ENCODE data around the gene EDC3. TPM values are rescaled to one million over a fixed set of nuclear protein-coding genes. Genes with fewer than 3 reads are reported as not detected.

Gene EDC3
- total RNA-seq, 5 donors from 2014 or later (not counting 1 experiment from before 2014, with no cell fraction given), result 31.8 to 49.4 (median 43.2) TPM

GRCh38 chr15:74621546-74621920, 74.3 kb downstream of the EDC3 start:
- ChIA-PET POLR2A (no interaction called here), CTCF (interaction anchor here (0.5 to 1.9 kb wide), 4 partner anchors 10 to 189 kb away, joined by 3 to 16 read pairs (median 6); no protein-coding TSS in a partner anchor)
- peak overlapping the region in 1 of 3 donors; percentile 12 for H3K4me3 Mint-ChIP-seq
- no peak for DNase-seq
- no peaks in the 10 kb centered on the region for H3K9me3 Mint-ChIP-seq
- peaks cover 62% of the 10 kb centered on the region for H3K36me3 Mint-ChIP-seq
- H3K27me3 Mint-ChIP-seq, result no peaks in the 10 kb centered on the region
- peaks cover 44 to 65% (median 59%) of the 10 kb centered on the region in 3 donors for H3K4me1 Mint-ChIP-seq
- H3K27ac Mint-ChIP-seq, result peak overlapping the region in 1 of 2 donors; percentile 80
- no peak for ATAC-seq (replicated peaks in 1 of 4)
- Histone ChIP-seq H3K36me3 (ENCODE audit: control insufficient read depth in 2 of 2, extremely low read depth in 1 of 2, insufficient read depth in 1 of 2, low read length in 1 of 2) (peaks cover 22 to 84% of the 10 kb centered on the region in 2 donors), H3K27me3 (replicated peaks in 1 of 2; ENCODE audit: control insufficient read depth in 2 of 2, extremely low read depth in 1 of 2, insufficient read depth in 2 of 2, low read length in 1 of 2) (no peaks in the 10 kb centered on the region), H3K9me3 (no peaks in the 10 kb centered on the region), H3K27ac (ENCODE audit: low read length) (no peak overlapping the region), H3K4me3 (ENCODE audit: control insufficient read depth in 1 of 2, extremely low read depth in 1 of 2, low read length in 1 of 2) (no peak overlapping the region), H3K4me1 (ENCODE audit: control insufficient read depth in 1 of 2, extremely low read depth in 1 of 2, insufficient read depth in 2 of 2, low read length in 2 of 2) (peaks cover 12 to 76% of the 10 kb centered on the region in 2 experiments)
- WGBS (ENCODE audit: insufficient coverage), result 95% methylated on average over 12 of the region's 16 CpGs

DNA sequence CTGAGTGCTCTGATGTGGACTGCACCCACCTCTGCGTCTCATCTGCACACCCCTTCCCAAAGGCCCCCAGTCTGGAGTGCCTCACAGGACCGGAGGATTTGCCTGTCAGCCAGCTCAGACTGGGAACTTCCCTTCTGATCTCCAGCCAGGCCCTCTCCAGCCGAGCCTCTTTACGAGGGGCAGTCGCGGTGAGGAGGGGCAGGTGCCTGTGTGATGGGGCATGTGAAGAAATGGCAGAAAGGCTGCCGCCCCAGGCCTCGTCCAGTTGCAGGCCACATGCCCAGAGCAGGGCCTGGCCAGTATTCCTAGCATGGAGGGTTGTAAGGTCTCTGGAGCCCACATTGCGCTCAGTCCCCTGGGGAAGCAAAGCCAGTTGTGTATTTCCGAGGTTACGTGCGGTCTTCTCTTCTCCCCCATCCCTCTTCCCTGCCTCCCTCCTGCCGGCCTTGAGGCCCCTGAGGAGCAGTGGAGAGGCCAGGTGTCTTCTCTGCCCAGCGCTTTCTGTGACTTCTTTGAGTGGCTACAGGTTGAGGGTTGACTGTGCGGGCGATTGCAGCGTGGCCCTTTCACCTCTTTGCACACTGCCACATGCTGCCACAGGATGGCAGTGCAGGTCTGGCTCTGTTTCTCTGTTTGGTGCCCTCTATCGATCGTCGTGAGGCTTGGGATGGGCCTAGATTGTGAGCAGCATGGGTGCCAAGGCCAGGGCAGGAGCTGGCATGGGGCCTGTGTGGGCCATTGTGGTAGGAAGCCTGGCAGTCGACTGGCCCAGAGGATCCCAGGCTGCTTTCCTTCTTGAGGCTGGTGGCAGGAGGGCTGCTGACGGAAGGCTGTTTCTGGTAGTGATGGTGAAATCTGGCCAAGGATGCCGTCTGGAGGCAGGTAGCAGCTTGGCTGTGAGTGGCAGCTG, 74.9 kb downstream of the EDC3 start:
- 55% methylated on average over 16 of the region's 23 CpGs for WGBS (ENCODE audit: insufficient coverage)
- no peak overlapping the region for H3K27ac ChIP-seq (ENCODE audit: low read length)

DNA sequence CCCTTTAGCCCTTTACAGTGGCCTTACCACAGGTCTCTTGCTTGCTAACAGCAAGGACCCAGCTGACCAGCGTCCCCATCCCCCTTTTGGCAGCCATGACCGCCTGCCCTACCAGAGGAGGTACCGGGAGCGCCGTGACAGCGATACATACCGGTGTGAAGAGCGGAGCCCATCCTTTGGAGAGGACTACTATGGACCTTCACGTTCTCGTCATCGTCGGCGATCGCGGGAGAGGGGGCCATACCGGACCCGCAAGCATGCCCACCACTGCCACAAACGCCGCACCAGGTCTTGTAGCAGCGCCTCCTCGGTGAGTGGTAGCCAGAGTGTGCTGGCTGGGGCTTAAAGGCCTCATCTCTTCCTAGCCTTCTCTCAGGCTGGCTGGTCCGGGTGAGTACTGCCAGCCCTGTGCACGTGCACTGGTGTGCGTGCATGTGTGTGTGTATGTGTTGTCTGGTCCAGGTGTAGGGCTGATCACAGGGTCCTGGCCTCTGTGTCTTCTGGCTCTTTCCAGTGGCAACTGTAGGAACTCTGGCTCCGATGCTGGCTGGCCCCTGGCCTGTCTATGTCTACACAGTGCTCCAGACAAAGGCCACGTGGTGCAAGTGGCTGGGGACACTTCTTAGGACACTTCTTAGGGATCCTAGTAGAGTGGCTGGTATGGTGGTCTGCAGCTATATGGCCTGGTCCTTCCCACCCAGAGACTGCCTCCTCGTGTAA, 75.7 kb downstream of the EDC3 start:
- H3K4me1 ChIP-seq (ENCODE audit: control insufficient read depth in 1 of 2, extremely low read depth in 1 of 2, insufficient read depth in 2 of 2, low read length in 2 of 2), result peaks cover 12 to 68% of the 10 kb centered on the region in 2 experiments
- ChIA-PET POLR2A (no interaction called here), CTCF (interaction anchor here in 1 of 2 donors (0.6 to 1.6 kb wide), 3 partner anchors 10 to 151 kb away, joined by 3 to 6 read pairs (median 3); no protein-coding TSS in a partner anchor)
- Mint-ChIP-seq H3K27me3 (no peaks in the 10 kb centered on the region), H3K4me3 (peak overlapping the region in 1 of 3 donors; percentile 9), H3K9me3 (no peaks in the 10 kb centered on the region), H3K36me3 (peaks cover 49% of the 10 kb centered on the region), H3K27ac (no peak overlapping the region), H3K4me1 (peaks cover 47 to 57% (median 54%) of the 10 kb centered on the region in 3 donors)
- WGBS (ENCODE audit: insufficient coverage), result 94% methylated on average over 17 of the region's 27 CpGs
- H3K36me3 ChIP-seq (ENCODE audit: control insufficient read depth in 2 of 2, extremely low read depth in 1 of 2, insufficient read depth in 1 of 2, low read length in 1 of 2), result peaks cover 20 to 70% of the 10 kb centered on the region in 2 donors
- no peak overlapping the region for H3K27ac ChIP-seq (ENCODE audit: low read length)
- no peak for ATAC-seq (replicated peaks in 1 of 4)
- no peaks in the 10 kb centered on the region for H3K27me3 ChIP-seq (replicated peaks in 1 of 2; ENCODE audit: control insufficient read depth in 2 of 2, extremely low read depth in 1 of 2, insufficient read depth in 2 of 2, low read length in 1 of 2)
- DNase-seq, result no peak
- H3K4me3 ChIP-seq (ENCODE audit: control insufficient read depth in 1 of 2, extremely low read depth in 1 of 2, low read length in 1 of 2), result no peak overlapping the region
- H3K9me3 ChIP-seq, result no peaks in the 10 kb centered on the region

More for the DNA sequence above, 74.9 kb downstream of the EDC3 start:
- ChIA-PET POLR2A (no interaction called here), CTCF (interaction anchor here (0.5 to 1.9 kb wide), 6 partner anchors 9 to 190 kb away, joined by 3 to 16 read pairs (median 6); no protein-coding TSS in a partner anchor)
- peak overlapping the region in 2 of 3 donors; percentile 12 to 24 for H3K4me3 Mint-ChIP-seq
- no peak overlapping the region for H3K4me3 ChIP-seq (ENCODE audit: control insufficient read depth in 1 of 2, extremely low read depth in 1 of 2, low read length in 1 of 2)
- no peaks in the 10 kb centered on the region for H3K27me3 Mint-ChIP-seq
- peak; percentile 40 to 86 (median 69) for DNase-seq
- no peaks in the 10 kb centered on the region for H3K9me3 ChIP-seq
- peak; percentile 84 to 87 (median 86) for ATAC-seq (replicated peaks in 1 of 4)
- peak overlapping the region; percentile 80 to 82 for H3K27ac Mint-ChIP-seq
- H3K9me3 Mint-ChIP-seq, result no peaks in the 10 kb centered on the region
- H3K4me1 ChIP-seq (ENCODE audit: control insufficient read depth in 1 of 2, extremely low read depth in 1 of 2, insufficient read depth in 2 of 2, low read length in 2 of 2), result peaks cover 12 to 75% of the 10 kb centered on the region in 2 experiments
- peaks cover 47 to 61% (median 58%) of the 10 kb centered on the region in 3 donors for H3K4me1 Mint-ChIP-seq
- peaks cover 57% of the 10 kb centered on the region for H3K36me3 Mint-ChIP-seq
- peaks cover 20 to 78% of the 10 kb centered on the region in 2 donors for H3K36me3 ChIP-seq (ENCODE audit: control insufficient read depth in 2 of 2, extremely low read depth in 1 of 2, insufficient read depth in 1 of 2, low read length in 1 of 2)
- H3K27me3 ChIP-seq (replicated peaks in 1 of 2; ENCODE audit: control insufficient read depth in 2 of 2, extremely low read depth in 1 of 2, insufficient read depth in 2 of 2, low read length in 1 of 2), result no peaks in the 10 kb centered on the region

DNA sequence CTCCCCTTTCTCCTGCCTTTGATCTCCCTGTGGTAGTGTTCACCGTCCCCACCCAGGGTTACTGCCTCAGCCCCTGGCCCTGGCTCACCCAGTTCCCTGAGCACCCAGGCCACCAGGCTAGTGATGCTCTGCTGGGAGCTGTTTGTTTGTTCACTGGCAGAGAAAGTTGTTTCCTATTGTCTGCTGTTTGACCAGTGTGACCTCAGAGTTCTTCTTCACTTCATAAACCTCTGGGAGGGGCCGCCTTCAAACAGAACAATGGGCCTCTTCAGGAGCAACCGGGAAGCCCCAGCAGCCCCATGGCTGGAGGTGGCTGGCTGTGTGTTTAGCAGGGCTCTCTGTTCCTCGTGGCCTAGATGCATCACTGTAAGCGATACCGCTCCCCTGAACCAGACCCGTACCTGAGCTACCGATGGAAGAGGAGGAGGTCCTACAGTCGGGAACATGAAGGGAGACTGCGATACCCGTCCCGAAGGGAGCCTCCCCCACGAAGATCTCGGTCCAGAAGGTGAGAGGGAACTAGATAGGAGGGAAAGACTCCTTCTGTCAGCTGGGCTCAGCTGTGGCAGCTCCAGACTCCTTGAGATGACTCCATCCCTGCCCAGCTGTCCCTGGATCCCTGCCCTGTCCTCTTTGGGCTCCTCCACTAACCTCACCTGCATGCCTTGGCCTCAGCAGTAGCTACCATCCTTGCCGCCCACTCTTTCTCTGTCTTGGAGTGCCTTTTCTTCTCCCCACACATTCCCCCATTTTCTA, 76.8 kb downstream of the EDC3 start:
- Histone ChIP-seq H3K27ac (ENCODE audit: low read length) (no peak overlapping the region), H3K4me1 (ENCODE audit: control insufficient read depth in 1 of 2, extremely low read depth in 1 of 2, insufficient read depth in 2 of 2, low read length in 2 of 2) (peaks cover 12 to 74% of the 10 kb centered on the region in 2 experiments), H3K9me3 (no peaks in the 10 kb centered on the region), H3K27me3 (replicated peaks in 1 of 2; ENCODE audit: control insufficient read depth in 2 of 2, extremely low read depth in 1 of 2, insufficient read depth in 2 of 2, low read length in 1 of 2) (no peaks in the 10 kb centered on the region), H3K36me3 (ENCODE audit: control insufficient read depth in 2 of 2, extremely low read depth in 1 of 2, insufficient read depth in 1 of 2, low read length in 1 of 2) (peaks cover 16 to 59% of the 10 kb centered on the region in 2 donors), H3K4me3 (ENCODE audit: control insufficient read depth in 1 of 2, extremely low read depth in 1 of 2, low read length in 1 of 2) (no peak overlapping the region)
- no peaks in the 10 kb centered on the region for H3K27me3 Mint-ChIP-seq
- peak overlapping the region in 1 of 2 donors; percentile 39 for H3K27ac Mint-ChIP-seq
- peak overlapping the region in 2 of 3 donors; percentile 8 to 17 for H3K4me3 Mint-ChIP-seq
- CTCF ChIA-PET, result interaction anchor here (1.2 to 1.6 kb wide), 3 partner anchors 11 to 152 kb away, joined by 3 to 7 read pairs (median 3); no protein-coding TSS in a partner anchor
- H3K4me1 Mint-ChIP-seq, result peaks cover 47 to 54% (median 54%) of the 10 kb centered on the region in 3 donors
- whole genome bisulfite sequencing (ENCODE audit: insufficient coverage), result 94% methylated on average over 6 of the region's 15 CpGs
- peaks cover 38% of the 10 kb centered on the region for H3K36me3 Mint-ChIP-seq
- DNase-seq (no peak), ATAC-seq (replicated peaks in 1 of 4) (no peak)
- H3K9me3 Mint-ChIP-seq, result no peaks in the 10 kb centered on the region
- POLR2A ChIA-PET, result no interaction called here

DNA sequence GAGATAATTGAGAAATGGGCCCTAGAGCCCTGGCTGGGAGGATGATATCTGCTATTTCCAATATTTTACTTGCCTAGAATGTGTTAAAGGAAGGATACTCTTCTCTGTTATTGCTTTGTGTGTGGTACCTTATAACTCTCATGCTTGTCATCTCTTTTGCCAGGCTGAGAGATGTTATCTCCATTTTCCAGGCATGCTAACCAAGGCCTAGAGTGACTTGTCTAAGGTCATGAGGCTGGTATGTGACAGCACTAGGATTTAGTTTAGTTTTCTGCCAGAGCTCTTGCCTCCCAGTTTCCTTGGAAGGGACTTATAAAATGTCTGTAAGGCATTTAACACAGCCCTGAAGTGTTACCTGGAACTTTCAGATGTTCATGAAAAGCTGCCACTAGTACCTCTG, 78.8 kb downstream of the EDC3 start:
- Histone ChIP-seq H3K27ac (ENCODE audit: low read length) (peak overlapping the region; percentile 92), H3K4me1 (ENCODE audit: control insufficient read depth in 1 of 2, extremely low read depth in 1 of 2, insufficient read depth in 2 of 2, low read length in 2 of 2) (peaks cover 12 to 73% of the 10 kb centered on the region in 2 experiments), H3K27me3 (replicated peaks in 1 of 2; ENCODE audit: control insufficient read depth in 2 of 2, extremely low read depth in 1 of 2, insufficient read depth in 2 of 2, low read length in 1 of 2) (no peaks in the 10 kb centered on the region), H3K36me3 (ENCODE audit: control insufficient read depth in 2 of 2, extremely low read depth in 1 of 2, insufficient read depth in 1 of 2, low read length in 1 of 2) (peaks cover 10 to 39% of the 10 kb centered on the region in 2 donors), H3K9me3 (no peaks in the 10 kb centered on the region), H3K4me3 (ENCODE audit: control insufficient read depth in 1 of 2, extremely low read depth in 1 of 2, low read length in 1 of 2) (peak overlapping the region; percentile 80 to 90)
- H3K4me3 Mint-ChIP-seq, result peak overlapping the region; percentile 88 to 93 (median 92)
- H3K4me1 Mint-ChIP-seq, result peaks cover 47 to 54% (median 54%) of the 10 kb centered on the region in 3 donors
- ATAC-seq (replicated peaks in 1 of 4) (no peak), DNase-seq (no peak)
- H3K36me3 Mint-ChIP-seq, result peaks cover 24% of the 10 kb centered on the region
- H3K9me3 Mint-ChIP-seq, result no peaks in the 10 kb centered on the region
- ChIA-PET CTCF (interaction anchor here (0.7 to 1.5 kb wide), 11 partner anchors 10 to 837 kb away, joined by 3 to 8 read pairs (median 3); partner anchors contain the start of gene COX5A (in 1 of the 2)), POLR2A (interaction anchor here (0.5 to 1.4 kb wide), 6 partner anchors 15 to 220 kb away, joined by 3 to 7 read pairs (median 3); partner anchors contain the start of gene ARID3B (in 1 of the 2))
- no peaks in the 10 kb centered on the region for H3K27me3 Mint-ChIP-seq
- peak overlapping the region; percentile 92 to 94 for H3K27ac Mint-ChIP-seq
